PFSK-1 (cell line): ENCODE measurements around the gene ZPR1.

Experiments
- FOXP2 ChIP-seq: optimal IDR thresholded peaks from 2 replicates; pipeline ENCODE3; 2011; ENCODE audit warnings: borderline replicate concordance, control low read depth, inconsistent platforms; ENCODE audit not compliant: insufficient read depth; ENCODE audit errors: extremely low read length, extremely low read depth
- POLR2AphosphoS5 ChIP-seq: IDR thresholded peaks from 2 replicates; pipeline ENCODE4 v1.6.1; 2012; ENCODE audit warnings: low read depth, mild to moderate bottlenecking, control low read depth, low read length, moderate library complexity
- REST ChIP-seq, 2 experiments: IDR thresholded peaks; 2 replicates each; pipeline versions ENCODE4 v1.6.1 to v1.8.0; 2011 to 2012; ENCODE audit warnings: low read depth in 2 of 2, low read length in 2 of 2, control low read depth in 1 of 2, inconsistent platforms in 1 of 2, mild to moderate bottlenecking in 1 of 2, moderate library complexity in 1 of 2; ENCODE audit not compliant: insufficient read depth in 1 of 2
- SIN3A ChIP-seq: IDR thresholded peaks from 2 replicates; pipeline ENCODE4 v1.6.1; 2012; ENCODE audit warnings: mild to moderate bottlenecking, low read length, moderate library complexity, borderline replicate concordance; ENCODE audit not compliant: insufficient read depth
- TAF1 ChIP-seq: IDR thresholded peaks from 2 replicates; pipeline ENCODE4 v1.6.1; 2012; ENCODE audit warnings: low read length, control low read depth, borderline replicate concordance; ENCODE audit not compliant: insufficient read depth

DNA sequence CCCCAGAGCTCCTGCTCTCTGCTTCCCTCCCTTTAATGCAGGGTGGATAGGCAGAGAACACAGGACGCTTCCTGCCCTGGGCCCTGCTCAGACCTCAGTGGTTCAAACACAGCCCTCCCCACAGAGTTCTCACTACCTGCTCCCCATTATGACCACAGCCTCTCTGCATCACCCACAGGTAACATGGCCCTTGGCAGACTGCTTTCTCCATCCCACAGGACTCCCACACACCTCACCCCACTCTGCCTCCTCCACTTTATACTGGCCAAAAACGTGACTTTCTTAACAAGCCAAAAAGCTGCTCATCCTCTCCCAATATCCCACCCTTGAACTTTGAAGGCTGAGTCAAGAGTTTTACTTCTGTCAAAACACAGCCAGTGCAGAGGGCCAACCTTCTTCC lies 48.8 kb downstream of the ZPR1 start:
- TF ChIP-seq FOXP2 (no peak), REST (IDR thresholded peaks at IDR 0.05; ENCODE audit: insufficient read depth in 1 of 2, low read depth in 2 of 2, low read length in 2 of 2) (no peak), POLR2AphosphoS5 (no peak), TAF1 (no peak), SIN3A (no peak)
